HUES64 (cell line): ENCODE data around the gene NRSN2.
A peak's percentile ranks its signal among the peaks of the same experiment; 100 is the strongest.
"Not testable (repeated sequence)": the region's sequence is repeated elsewhere in the genome, so short reads cannot be mapped to it uniquely, and the experiment has no call there.

Experiments used
- H3K27ac ChIP-seq: 2 replicates; pipeline ENCODE4 v1.7.0; 2013; ENCODE audit warnings: low read depth, low read length, inconsistent platforms
- H3K27me3 ChIP-seq: 2 replicates; pipeline ENCODE4 v1.6.1; 2013; ENCODE audit warnings: mild to moderate bottlenecking, low read length; ENCODE audit not compliant: insufficient read depth
- H3K36me3 ChIP-seq: 2 replicates; pipeline ENCODE4 v1.6.1; 2013; ENCODE audit warnings: mild to moderate bottlenecking, low read length; ENCODE audit not compliant: insufficient read depth
- H3K4me1 ChIP-seq: 2 replicates; pipeline ENCODE4 v1.6.1; 2013; ENCODE audit warnings: mild to moderate bottlenecking, low read length, moderate library complexity; ENCODE audit not compliant: insufficient read depth
- H3K4me3 ChIP-seq: 2 replicates; pipeline ENCODE4 v1.5.1; 2013; ENCODE audit warnings: mild to moderate bottlenecking, low read length, moderate library complexity
- H3K9ac ChIP-seq: 2 replicates; pipeline ENCODE4 v1.6.1; 2013; ENCODE audit warnings: mild to moderate bottlenecking, low read depth, low read length
- H3K9me3 ChIP-seq: 2 replicates; pipeline ENCODE4 v1.6.1; 2013; ENCODE audit warnings: low read depth, low read length; ENCODE audit not compliant: insufficient read depth
- WGBS: fragments of 150-250, 120-280 bp; methylation state at CpG from one replicate; pipeline ENCODE4 v1.1.7; 2013; ENCODE audit warnings: missing lambda C conversion rate; 5-methylcytosine and 5-hydroxymethylcytosine counted together

The NRSN2 gene

DNA sequence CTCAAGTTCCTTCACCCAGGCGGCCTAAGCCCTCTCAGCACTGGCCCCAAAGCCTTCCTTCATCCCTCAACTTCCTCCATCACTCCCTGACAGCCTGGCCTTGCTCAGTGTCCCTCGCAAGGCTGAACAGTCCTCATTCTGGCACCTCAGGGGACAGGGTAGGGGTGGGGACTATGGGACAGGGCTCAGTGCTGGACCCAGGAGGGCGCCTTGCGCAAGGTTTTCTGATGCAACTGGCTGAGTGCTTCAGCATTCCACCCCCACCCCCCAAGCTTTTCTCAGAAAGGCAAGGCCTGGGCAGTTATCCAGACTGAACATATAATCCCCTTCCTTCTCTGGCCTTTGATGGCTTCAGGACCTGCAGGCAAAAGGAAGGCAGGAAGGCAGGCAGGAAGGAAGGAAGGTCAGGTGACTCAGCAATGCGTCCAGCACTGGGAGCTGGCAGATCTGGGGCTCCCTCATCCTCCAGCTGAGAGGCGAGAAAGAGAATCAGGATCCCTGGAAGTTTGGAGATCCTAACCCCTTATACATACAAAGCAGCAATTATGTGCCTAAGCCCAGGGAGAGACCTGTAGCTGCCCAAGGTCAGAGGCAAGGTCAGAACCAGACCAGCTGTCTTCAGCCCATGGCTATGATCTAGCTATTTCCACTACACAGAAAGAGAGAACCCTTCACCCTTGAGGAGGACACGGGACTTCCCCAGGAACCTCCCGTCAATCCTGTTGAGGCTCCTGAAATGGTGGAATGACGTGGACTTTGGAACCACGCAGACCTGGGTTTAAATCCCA, 25.0 kb downstream of the NRSN2 start:
- peaks cover 7% of the 10 kb centered on the region; the same call in 1 of the 2 replicates for H3K4me1 ChIP-seq
- H3K9ac ChIP-seq: no peak overlapping the region; the same call in 1 of the 2 replicates
- no peaks in the 10 kb centered on the region for H3K9me3 ChIP-seq
- H3K36me3 ChIP-seq: no peaks in the 10 kb centered on the region
- no peak overlapping the region for H3K4me3 ChIP-seq
- H3K27ac ChIP-seq: no peak overlapping the region
- WGBS: 89% methylated on average over 10 of the region's 10 CpGs
- H3K27me3 ChIP-seq: no peaks in the 10 kb centered on the region

DNA sequence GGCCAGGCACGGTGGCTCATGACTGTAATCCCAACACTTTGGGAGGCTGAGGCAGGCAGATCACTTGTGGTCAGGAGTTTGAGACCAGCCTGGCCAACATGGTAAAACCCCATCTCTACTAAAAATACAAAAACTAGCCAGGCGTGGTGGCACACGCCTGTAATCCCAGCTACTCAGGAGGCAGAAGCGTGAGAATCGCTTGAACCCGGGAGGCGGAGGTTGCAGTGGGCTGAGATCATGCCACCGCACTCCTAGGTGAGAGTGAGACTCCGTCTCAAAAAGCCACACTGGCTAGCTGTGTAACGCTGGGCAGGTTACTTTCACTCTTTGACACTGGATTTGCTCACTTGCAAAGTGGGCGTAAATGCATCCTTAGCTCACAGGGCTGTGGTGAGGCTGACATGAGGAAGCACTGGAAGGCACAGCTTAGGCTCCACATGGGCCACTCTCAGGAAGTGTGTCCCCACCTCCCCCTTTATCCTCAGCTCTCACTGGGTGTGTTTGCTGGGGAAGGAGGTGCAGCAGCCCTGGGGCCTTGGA, 25.7 kb downstream of the NRSN2 start:
- H3K4me1 ChIP-seq, H3K4me3 ChIP-seq, H3K27ac ChIP-seq, H3K9me3 ChIP-seq, H3K36me3 ChIP-seq, H3K27me3 ChIP-seq, H3K9ac ChIP-seq: not testable (repeated sequence)
- 95% methylated on average over 11 of the region's 11 CpGs for WGBS

DNA sequence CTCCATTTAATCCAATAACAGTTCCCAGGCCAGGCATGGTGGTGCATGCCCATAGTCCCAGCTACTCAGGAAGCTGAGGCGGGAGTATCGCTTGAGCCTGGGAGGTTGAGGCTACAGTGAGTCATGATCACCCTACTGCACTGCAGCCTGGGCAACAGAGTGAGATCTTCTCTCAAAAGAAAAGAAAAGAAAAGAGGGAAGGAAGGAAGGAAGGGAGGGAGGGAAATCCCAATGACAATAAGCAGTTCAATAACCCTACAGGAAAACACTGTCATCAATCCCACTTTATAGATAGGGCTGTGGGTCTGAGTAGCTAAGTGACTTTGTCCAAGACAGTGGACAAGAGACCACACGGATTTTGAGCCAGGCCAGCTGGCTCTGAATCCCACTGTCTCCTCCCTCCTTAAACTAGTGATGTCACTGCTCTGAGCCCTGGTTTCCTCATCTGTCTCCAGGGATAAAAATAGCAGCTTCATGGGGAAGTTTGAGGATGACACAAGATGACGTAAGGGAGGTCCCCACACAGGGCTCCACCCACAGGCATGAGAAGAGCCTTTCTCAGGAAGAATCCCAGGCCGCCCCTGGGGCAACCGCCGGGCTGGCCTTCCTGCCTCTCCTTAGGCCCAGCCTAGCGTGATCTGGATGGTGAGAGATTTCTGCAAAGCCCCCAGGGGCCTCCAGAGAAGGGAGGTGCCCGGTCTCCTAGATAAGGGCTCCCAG, 26.4 kb downstream of the NRSN2 start:
- Histone ChIP-seq H3K4me3 (no peak overlapping the region), H3K27ac (no peak overlapping the region), H3K36me3 (no peaks in the 10 kb centered on the region), H3K9ac (no peak overlapping the region), H3K9me3 (no peaks in the 10 kb centered on the region), H3K27me3 (no peaks in the 10 kb centered on the region), H3K4me1 (peaks cover 7% of the 10 kb centered on the region; the same call in 1 of the 2 replicates)
- 81% methylated on average over 9 of the region's 9 CpGs for WGBS

DNA sequence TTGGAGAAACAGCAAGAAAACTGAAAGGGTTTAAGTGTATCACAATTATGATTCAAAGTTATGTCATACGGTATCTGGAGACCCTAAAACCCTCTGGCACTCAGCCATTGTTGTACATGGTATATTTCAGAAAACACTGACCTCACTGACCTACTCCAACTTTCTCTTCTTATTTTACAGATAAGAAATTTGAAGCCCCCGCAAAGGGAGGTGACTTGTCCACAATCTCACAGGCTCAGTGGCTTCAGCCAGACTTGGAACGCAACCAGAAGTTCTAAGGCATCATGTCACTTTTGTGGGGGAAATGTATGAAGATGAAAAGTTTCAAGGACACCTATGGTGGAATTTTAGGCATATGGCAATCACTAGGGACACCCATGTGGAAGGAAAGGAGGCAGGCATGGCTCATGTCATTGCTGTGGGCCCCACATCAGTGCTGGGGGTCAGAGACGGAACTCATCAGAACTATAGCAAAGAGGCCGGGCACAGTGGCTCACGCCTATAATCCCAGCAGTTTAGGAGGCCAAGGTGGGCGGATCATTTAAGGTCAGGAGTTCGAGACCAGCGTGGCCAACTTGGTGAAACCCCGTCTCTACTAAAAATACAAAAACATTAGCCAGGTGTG, 28.5 kb downstream of the NRSN2 start:
- Histone ChIP-seq H3K4me1 (peaks cover 7% of the 10 kb centered on the region; the same call in 1 of the 2 replicates), H3K36me3 (no peaks in the 10 kb centered on the region), H3K9ac (no peak overlapping the region), H3K27me3 (0 out of 2 replicates have a peak, but pooled peaks cover 3% of the 10 kb centered on the region), H3K27ac (no peak overlapping the region), H3K4me3 (no peak overlapping the region), H3K9me3 (no peaks in the 10 kb centered on the region)
- 92% methylated on average over 10 of the region's 10 CpGs for WGBS

DNA sequence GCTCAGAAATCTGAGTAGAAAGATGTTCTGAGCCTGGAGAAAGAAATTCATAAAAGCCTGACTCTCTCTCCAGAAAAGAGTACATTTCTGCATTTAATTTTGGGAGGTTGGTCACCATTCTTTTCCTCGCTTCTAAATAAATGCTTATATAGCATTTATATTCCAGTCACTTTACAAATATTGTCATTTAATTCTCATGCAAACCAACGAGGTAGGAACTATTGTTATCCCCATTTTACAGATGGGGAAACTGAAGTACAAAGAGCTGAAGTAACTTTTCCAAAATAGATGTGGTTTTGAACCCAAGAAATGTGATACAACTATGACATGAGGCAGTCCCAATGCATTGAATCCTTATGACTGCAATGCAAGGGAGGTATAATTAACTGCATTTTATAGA, 29.2 kb downstream of the NRSN2 start:
- peaks cover 7% of the 10 kb centered on the region; the same call in 1 of the 2 replicates for H3K4me1 ChIP-seq
- H3K9ac ChIP-seq: no peak overlapping the region
- no peaks in the 10 kb centered on the region for H3K9me3 ChIP-seq
- H3K27me3 ChIP-seq: peaks cover 9% of the 10 kb centered on the region
- 100% methylated on average over 1 of the region's 2 CpGs for WGBS
- no peak overlapping the region for H3K27ac ChIP-seq
- no peak overlapping the region for H3K4me3 ChIP-seq
- no peaks in the 10 kb centered on the region for H3K36me3 ChIP-seq

DNA sequence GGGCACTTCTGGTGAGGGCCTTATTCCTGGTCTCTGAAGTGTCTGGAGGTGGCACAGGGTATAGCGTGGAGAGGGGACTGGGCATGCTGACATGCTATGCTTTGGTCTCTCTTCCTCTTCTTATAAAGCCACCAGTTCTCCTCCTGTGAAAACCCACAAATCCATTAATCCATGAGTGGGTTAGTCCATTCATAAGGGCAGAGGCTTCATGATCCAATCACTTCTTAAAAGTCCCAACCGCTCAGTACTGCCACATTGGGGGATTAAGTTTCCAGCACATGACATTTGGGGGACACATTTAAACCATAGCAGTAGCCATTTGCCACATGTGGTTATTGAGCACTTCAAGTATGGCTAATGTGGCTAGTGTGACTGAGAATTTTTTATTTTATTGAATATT, 29.8 kb downstream of the NRSN2 start:
- Histone ChIP-seq H3K27ac (no peak overlapping the region), H3K27me3 (peaks cover 15% of the 10 kb centered on the region), H3K36me3 (no peaks in the 10 kb centered on the region), H3K4me3 (no peak overlapping the region), H3K4me1 (peaks cover 4% of the 10 kb centered on the region; the same call in 1 of the 2 replicates), H3K9ac (no peak overlapping the region), H3K9me3 (no peaks in the 10 kb centered on the region)
- 73% methylated on average over 2 of the region's 2 CpGs for WGBS

DNA sequence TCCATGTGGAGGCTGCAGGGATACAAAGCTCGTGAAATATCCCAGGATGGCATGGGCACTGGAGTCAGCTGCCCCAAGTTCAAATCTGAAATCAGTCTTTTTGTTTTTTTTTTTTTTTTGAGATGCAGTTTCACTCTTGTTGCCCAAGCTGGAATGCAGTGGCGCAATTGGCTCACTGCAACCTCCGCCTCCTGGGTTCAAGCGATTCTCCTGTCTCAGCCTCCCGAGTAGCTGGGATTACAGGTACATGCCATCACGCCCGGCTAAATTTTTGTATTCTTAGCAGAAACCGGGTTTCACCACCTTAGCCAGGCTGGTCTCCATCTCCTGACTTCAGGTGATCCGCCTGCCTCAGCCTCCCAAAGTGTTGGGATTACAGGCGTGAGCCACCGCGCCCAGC, 30.7 kb downstream of the NRSN2 start:
- not testable (repeated sequence) for H3K27ac ChIP-seq, H3K36me3 ChIP-seq, H3K9me3 ChIP-seq, H3K9ac ChIP-seq, H3K4me1 ChIP-seq, H3K4me3 ChIP-seq
- WGBS: 86% methylated on average over 12 of the region's 12 CpGs
- H3K27me3 ChIP-seq: peaks cover 23% of the 10 kb centered on the region

DNA sequence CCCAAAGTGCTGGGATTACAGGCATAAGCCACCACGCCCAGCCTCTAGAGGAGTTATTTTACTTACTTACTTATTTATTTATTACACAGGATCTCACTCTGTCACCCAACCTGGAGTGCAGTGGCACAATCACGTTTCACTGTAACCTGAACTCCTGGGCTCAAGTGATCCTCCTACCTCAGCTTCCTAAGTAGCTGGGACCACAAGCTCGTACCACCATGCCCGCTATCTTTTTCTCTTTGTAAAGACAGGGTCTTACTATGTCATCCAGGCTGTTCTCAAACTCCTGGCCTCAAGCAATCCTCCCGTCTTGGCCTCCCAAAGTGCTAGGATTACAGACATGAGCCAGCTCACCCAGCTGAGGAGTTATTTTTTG, 32.0 kb downstream of the NRSN2 start:
- H3K27ac ChIP-seq: no peak overlapping the region
- no peak overlapping the region for H3K4me3 ChIP-seq
- H3K9me3 ChIP-seq: no peaks in the 10 kb centered on the region
- no peaks in the 10 kb centered on the region for H3K36me3 ChIP-seq
- no peaks in the 10 kb centered on the region for H3K4me1 ChIP-seq
- 88% methylated on average over 4 of the region's 5 CpGs for WGBS
- H3K27me3 ChIP-seq: peaks cover 36% of the 10 kb centered on the region
- no peak overlapping the region for H3K9ac ChIP-seq

DNA sequence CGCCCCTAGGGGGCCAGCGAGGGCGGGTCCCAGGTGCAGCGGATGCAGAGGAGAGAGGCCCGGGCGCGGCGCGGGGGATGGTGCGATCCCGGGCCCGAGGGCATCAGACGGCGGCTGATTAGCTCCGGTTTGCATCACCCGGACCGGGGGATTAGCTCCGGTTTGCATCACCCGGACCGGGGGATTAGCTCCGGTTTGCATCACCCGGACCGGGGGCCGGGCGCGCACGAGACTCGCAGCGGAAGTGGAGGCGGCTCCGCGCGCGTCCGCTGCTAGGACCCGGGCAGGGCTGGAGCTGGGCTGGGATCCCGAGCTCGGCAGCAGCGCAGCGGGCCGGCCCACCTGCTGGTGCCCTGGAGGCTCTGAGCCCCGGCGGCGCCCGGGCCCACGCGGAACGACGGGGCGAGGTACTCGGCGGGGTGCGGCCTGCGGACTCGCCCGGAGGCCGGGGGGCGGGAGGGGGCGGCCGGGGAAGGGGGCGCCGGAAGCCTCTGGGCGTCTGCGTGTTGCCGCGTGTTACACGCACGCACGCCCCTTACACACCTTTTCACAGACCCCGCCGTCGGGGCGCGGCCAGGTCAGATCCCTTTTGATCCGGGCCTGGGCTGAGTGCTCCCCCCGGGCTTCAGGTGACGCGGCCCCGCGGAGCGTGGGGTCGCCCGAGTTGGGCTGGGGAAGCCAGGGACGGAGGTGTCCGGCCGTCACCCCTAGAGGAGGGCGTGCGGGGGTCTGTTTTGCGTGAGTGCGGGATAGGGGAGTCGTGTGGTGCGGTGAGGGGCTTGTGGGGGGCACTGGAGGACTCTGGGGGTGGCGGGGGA, 34.1 kb downstream of the NRSN2 start:
- Histone ChIP-seq H3K4me1 (no peaks in the 10 kb centered on the region), H3K27me3 (peaks cover 36% of the 10 kb centered on the region), H3K36me3 (no peaks in the 10 kb centered on the region), H3K9me3 (no peaks in the 10 kb centered on the region), H3K4me3 (peak overlapping the region; percentile 68), H3K9ac (peak overlapping the region; percentile 65), H3K27ac (peak overlapping the region; percentile 41; the same call in 1 of the 2 replicates)
- 1% methylated on average over 93 of the region's 93 CpGs for WGBS

DNA sequence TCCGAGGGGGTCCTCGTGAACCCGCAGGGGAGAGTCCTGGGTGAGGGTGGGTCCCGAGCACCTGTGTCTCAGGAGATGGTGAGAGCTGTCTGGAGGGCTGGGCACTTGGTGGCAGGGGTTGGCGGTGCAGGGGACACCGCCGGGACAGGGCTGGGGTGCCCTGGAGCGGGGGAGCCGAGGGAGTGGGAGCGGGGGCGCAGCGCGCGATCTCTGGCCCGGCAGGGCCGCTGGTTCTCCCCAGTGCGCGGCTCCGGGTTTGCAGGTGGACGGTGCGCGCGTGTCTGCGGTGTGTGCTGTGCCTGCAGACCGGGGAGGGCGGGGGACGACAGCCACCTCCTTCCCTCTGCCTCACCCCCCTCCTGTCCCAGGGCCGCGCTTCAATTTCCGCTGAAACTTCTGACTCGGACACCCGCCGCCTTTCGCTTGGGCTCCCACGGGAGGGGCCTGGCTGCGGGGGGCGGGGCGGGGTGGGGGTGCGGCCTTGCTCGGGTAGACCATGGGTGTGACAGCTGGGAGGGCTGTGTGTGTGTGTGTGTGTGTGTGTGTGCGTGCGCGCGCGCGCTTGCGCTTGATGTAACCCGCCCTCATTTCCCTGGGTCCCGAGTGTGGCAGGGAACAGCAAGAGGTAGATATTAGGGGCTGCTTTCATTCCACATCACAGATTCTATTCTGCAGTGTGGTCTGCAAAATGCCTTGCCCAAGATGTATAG, 34.8 kb downstream of the NRSN2 start:
- Histone ChIP-seq H3K9me3 (no peaks in the 10 kb centered on the region), H3K4me3 (peak overlapping the region; percentile 68), H3K36me3 (no peaks in the 10 kb centered on the region), H3K27ac (no peak overlapping the region), H3K27me3 (peaks cover 36% of the 10 kb centered on the region), H3K4me1 (no peaks in the 10 kb centered on the region), H3K9ac (no peak overlapping the region)
- WGBS: 6% methylated on average over 49 of the region's 49 CpGs
